Epidermal melanocyte (primary cell): ENCODE data around the gene ANKRD36.
"Not testable (repeated sequence)": the region's sequence is repeated elsewhere in the genome, so short reads cannot be mapped to it uniquely, and the experiment has no call there.

Experiments
- DNase-seq: peaks from one replicate; pipeline ENCODE4 v3.0.0; 2011; ENCODE audit warnings: low spot score; ENCODE audit not compliant: insufficient read length

ANKRD36 gene

DNA sequence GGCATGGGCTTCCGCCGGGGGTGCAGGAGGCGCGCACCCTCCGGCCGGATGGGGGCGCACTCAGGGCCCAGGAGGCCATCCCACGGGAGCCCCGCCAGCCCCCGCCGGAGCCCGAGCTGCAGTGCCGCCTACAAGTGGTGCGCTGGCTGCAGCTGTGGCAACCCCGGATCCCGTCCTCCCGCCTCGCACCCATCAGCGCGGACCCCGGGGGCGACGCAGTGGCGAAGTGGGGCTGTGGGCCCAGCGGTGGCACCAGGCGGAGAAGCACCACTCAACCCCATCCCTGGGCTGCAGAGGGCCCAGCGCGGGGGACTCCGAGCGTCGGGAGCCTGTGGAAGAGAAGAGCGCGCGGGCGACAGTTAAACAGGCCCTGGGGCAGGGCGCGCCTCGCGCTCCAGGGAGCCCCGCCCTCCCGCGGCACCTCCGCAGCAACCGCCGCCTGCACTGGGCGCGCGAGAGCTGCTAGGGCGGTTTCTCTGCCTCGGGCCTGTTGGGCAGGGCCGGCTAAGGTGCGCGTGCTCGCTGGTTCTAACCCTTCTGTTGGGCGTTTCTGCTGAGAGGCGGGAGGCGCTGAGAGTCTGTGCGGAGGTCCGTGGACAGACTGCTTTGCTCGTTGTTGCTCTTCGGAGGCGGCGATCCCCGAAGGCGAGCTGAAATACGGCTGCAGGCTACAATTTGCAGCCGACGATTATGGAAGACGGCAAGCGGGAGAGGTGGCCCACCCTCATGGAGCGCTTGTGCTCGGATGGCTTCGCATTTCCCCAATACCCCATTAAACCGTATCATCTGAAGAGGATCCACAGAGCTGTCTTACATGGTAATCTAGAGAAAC, at the start of gene ANKRD36:
TSS of gene ANKRD36 (plus strand) at position 104 of the 832 bp plus-strand sequence. CDS start at position 691, 587 bp downstream.
- DNase-seq, result not testable (repeated sequence)

DNA sequence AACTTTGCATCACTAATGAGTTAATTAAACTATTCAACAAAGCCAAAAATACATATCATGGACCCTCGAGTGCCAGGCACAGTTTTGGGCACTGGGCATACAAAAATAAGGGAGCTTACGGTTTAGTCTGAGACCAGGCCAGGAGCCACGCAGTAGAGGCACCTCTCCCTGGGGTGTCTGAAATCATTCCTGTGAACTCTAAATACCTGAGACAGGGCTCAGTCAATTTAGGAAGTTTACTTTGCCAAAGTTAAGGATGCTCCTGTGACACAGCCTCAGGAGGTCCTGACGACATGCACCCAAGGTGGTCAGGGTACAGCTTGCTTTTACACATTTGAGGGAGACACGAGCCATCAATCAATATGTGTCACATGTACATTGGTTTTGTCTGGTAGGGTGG, 46.9 kb upstream of the ANKRD36 start:
- DNase-seq, result not testable (repeated sequence)

DNA sequence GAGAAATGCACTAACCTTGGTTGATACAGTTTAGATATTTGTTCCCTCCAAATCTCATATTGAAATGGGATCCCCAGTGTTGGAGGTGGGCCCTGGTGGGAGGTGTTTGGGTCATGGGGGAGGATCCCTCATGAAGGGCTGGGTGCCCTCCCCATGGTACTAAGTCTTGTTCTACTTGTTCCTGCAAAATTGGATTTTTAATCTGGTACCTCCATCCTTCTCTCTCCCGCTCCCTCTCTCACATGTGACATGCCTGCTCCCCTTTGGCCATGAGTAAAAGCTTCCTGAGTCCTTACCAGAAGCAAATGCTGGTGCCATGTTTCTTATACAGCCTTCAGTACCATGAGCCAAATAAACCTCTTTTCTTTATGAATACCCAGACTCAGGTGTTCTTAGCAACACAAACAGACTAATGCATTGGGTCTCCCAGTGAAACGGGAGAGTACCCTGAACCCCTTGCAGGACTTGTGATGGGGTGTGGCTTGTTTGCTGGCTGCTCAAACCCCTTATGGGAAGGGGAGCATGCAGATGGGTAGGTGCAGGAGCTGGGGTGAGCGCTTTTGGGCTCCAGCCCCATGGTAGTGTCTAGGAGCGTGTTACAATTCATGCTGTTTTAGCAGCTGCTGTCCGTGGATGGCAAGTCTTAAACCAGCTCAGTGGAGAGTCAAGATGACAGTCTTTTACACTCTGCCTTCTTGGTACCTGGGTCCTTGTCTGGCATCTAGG, 45.5 kb upstream of the ANKRD36 start:
- no peak for DNase-seq

DNA sequence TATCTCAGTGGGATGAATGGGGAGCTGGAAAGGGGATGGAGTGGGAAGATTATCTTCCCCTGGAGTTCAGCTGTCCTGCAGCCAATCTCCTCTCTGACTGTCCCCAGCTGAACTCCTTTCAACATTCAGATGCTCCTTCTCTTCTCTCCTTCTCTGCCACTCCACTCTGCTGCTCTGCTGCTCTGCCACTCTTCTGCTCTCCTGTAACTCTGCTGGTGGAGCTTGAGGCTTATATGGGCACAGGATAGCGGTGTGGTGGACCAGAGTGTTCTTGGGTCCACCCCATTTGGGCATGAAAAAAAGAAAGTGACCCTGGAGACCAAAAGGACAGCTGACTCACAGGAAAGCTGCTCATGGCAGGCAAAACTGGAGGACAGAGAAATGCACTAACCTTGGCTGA, 44.9 kb upstream of the ANKRD36 start:
- DNase-seq, result no peak

DNA sequence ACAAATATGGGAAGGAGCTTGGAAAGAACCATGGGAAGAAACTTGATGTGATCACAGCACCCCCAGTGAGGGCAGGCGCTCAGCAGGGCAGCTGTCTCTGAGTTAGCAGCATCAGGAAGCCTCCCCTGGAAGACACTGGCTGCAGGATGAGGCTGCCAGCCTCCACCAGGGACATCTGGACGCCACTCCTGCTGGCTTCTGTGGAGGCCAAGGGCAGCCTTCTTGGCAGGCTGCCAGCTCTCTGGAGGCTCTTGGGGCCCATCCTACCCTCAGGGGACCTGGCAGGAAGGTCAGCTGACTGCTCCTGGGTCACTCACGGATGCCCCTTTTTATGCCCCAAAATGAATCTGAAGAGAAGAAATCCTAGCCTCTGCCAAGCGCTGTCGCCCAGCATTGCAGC, 44.2 kb upstream of the ANKRD36 start:
- not testable (repeated sequence) for DNase-seq

DNA sequence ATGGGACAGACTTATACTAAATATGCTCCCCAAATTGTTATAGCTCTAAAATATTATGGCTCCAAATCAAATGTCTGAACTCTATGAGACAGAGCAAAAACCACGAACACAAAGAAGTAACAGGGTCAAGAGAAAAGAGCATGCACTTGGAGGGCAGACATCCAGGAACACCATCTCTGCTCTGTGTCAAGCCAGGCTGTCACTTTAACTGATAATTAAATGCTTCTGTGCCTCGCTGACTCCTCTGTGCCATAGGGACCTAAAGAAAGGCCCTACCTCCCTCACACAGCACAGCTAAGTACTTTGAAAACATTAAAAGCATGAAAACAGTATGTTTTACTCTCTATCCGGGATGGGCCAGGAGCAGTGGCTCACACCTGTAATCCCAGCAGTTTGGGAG, 42.0 kb upstream of the ANKRD36 start:
- DNase-seq, result not testable (repeated sequence)

DNA sequence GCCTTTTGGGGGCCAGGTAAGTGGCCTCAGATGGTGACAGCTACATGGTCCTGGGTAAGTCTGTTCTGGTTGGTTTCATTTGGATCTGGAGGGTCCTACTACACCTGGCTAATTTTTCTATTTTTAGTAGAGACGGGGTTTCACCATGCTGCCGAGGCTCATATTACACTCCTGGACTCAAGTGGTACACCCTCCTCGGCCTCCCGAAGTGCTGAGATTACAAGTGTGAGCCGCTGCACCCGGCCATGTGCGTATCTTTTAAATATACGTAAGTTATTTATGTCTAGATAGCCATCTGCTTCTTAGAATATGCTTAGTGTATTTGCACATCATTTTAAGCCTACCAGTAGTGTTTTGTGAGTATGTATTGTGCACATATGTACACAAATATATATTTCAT, 35.7 kb upstream of the ANKRD36 start:
- not testable (repeated sequence) for DNase-seq

DNA sequence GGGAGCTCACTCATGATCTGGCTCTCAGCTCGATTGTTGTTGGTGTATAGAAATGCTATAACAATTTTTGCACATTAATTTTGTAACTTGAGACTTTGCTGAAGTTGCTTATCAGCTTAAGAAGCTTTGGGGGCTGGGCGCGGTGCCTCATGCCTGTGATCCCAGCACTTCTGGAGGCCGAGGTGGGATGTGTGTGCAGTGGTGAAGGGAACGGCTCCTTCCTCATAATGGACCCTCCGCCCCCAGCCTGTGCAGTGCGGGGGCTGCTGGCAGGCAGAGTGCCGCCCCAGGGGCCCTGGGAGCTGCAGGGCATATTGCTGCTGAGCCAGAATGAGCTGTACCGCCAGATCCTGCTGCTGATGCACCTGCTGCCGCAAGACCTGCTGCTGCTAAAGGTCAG, 32.1 kb upstream of the ANKRD36 start:
- not testable (repeated sequence) for DNase-seq

DNA sequence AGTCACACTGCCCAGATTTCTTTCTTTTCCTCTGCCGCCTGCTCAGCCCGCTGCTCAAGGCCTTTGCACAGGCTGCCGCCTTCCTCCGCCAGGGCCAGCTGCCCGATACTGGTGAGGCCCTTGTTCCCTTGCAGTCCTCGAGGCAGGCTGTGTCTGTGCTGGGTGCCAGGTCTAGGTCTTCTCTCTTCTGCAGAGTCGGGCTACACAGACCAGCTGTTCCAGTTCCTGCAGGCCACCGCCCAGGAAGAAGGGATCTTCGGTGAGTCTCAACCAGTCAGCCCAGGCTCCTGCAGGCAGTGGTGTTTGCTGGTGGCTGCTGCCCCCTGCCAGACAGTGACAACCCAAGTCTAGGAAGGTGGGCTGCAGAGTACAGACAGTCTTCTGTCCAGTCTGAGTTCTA, 30.7 kb upstream of the ANKRD36 start:
- not testable (repeated sequence) for DNase-seq

DNA sequence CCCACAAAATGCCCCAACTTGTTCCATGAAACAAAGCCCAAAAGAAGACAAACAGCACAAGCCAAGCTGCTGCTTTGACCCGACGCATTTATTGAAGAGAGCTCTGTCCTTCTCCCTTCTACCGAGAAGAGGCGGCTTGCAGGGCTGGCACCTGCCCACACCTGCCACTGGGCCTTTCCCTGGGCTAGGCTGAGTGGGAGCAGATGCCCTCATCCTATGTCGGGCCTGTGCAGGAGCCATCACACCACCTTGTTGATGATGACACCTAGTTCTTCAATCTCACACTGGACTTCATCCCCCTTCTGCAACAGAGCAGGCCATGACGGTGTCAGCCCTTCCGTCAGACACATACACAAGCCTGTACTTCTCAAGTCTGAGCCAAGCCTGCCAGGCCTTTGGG, 29.4 kb upstream of the ANKRD36 start:
- DNase-seq, result not testable (repeated sequence)

DNA sequence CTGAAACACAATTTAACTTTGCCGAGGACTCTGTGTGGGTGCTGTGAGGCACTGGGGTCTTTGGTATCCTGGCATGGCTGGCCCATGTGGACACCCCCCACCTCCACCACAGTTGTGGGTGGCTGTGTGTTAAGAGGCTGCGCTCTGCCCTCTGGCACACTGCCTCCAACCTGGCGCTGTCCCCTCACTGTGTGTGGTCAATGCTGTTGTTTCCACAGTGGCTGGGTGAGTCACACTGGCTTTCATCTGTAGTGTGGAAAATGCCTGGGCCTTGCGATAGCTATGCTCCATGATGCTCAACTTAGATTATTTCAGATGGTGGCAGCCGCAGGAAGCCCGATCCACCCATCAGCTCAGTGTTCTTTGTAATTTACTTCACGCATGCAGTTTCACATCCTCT, 27.9 kb upstream of the ANKRD36 start:
- not testable (repeated sequence) for DNase-seq

DNA sequence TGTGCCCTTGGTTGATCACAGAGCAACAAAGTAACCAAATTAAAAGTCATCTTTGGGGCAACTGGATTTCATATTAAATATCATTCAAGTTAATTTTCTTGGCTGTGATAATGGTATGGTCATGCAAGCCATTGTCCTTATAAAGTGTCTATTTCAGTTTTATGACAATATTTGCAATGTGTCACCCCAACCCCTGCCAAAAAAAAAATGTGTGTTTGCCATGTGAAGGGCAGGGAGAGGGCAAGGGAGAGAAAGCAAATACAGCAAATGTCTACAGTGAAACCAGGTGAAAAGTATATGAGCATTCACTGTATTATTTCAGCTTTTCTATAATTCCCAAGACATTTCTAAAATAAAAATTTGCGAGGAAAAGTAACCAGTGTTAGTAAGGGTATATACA, 24.2 kb upstream of the ANKRD36 start:
- DNase-seq, result not testable (repeated sequence)

DNA sequence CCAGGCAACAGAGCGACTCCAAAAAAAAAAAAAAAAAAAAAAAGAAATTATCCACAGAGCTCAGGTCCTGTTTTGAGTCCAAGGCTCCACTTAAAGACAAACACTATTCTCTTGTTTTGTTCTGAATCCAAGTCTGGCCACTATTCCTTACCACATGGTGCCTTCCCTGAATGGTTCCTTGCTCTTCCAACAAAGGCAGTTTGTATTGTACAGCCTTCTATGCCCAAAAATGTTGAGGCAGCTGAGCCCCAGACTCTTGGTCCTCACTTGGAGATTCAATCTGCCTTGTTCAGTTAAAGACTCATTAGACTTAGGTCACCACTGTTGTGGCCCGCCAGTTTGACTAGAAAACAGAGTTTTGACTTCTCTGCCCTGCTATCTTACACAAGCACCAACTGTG, 20.0 kb upstream of the ANKRD36 start:
- DNase-seq, result not testable (repeated sequence)

DNA sequence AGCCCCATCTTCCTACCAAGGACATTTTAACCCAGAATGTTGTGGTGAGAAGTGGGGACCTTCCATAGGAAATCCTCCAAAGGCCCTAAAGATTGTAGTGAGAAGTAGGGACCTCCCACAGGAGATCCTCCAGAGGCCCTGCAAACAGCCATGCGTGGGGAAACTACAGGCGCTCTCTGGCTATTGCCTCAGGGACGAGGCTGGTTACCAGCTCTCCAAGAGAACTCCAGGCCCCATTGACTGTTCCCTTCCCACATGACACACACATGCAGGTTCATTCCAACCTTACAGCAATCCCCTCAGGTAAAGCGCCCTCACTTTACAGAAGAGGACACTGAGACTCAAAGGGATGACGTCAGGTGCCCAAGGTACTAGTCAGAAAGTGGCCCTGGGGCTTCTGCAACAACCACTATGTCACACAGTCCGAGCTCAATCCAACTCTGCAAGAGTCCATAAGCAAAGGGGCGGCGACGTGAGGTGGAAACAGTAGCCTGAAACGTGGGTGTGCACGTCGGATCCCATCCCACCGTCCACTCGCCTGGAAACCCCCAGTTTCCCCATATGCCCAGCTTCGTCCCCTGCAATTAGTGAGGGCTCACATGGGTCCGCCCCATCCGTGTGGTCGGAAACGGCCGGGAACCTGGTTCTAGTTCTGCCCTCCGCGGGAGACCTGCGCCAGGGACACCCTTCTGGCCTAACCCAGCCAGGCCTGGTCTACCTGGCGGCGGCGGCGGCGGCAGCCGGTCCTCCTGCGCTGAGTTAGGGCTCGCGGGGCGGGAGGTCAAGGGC, 18.8 kb upstream of the ANKRD36 start:
- DNase-seq, result not testable (repeated sequence)

DNA sequence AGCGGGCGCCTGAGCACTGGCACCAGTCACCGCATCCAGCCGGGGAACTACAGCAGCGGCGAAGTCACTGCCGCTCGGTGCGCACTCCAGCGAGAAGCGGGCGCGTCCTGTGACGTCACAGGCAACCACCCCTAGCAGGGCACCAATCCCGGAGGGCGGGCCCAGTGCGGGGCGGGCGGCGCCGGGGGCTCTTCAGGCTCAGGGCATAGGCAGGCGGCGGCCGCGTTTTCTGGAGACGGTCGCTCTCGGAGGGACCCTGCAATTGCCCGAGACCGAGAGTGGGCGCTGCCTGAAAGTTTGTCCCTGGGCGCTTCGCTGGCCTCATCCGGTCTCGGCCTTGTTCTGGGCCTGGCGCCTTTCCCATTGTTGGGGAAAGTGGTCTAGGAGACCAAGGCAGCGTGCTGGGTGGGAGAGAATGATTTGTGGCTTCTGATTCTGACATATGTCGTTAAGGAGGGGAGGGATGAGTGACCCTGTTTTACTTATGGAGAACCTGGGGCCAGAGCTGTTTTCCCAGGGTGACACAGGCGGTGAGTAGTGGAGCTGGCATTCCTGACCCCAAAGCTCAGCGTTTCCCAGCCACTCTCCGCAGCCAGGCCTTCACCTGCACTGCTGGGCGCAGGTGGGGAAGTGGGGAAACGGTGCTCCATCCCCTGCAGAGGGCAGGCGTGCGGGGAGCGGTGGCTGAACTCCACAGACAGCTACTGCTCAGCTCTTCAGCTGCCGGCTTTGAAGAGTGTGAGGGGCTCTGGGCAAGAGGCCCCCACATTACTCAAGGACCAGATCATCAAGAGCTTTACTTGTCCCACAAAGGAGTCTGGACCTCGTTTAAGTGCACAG, 18.0 kb upstream of the ANKRD36 start, which contains the start of gene FAHD2B:
TSS of gene FAHD2B (minus strand) at position 111 of the 840 bp plus-strand sequence. CDS start 3,176 bp downstream, outside the sequence.
- DNase-seq, result not testable (repeated sequence)

DNA sequence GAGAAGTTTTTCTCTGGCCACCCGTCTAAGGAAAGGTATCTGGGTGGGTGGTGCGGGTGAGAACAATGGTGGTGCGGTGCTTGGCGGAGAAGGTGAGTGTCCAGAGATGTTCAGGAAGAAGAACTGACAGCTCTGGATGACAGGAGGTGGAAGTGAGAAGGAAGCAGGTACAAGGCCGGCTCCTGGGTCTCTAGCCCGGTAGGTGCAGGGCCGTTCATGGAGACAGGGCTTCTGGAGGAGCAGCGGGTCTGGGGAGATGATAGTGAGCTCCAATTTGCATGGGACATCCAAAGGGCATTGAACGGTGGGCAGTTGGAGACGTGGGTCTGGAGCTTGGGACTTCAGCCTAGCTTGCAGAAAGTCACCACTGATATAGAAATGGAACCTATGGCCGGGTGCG, 17.3 kb upstream of the ANKRD36 start:
- no peak for DNase-seq

DNA sequence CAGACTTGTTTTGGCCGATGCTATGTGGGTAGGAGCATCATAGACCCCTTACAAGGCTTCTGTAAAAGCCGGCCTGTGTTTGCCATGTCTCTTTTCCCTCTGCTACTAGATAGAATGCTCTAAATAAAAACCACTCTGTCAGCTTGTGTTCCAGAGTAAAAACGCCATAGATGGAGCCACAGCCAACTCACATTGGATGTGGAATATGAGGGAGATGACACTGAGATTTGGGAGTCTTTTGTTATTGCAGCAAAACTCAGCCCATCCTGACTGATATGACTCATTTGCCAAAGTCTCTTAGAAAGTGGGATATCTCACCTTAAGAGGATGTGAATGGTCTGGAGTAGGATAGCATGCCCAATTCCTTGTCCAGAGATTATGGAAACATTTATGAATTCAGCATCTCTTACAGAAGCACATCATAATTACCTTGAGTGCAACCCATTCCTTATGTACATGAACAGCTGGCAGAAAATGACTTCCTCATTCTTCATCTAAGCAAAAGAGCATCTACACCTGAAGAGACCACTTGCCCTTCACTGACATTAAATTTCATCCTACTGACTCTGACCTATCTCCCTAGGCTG, 14.1 kb upstream of the ANKRD36 start:
- DNase-seq, result not testable (repeated sequence)

DNA sequence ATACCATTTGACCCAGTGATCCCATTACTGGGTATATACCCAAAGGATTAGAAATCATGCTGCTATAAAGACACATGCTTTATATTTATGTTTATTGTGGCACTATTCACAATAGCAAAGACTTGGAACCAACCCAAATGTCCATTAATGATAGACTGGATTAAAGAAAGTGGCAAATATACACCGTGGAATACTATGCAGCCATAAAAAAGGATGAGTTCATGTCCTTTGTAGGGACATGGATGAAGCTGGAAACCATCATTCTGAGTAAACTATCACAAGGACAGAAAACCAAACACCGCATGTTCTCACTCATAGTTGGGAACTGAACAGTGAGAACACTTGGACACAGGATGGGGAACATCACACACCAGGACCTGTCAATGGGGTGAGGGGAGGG, 6.1 kb upstream of the ANKRD36 start:
- DNase-seq, result not testable (repeated sequence)

DNA sequence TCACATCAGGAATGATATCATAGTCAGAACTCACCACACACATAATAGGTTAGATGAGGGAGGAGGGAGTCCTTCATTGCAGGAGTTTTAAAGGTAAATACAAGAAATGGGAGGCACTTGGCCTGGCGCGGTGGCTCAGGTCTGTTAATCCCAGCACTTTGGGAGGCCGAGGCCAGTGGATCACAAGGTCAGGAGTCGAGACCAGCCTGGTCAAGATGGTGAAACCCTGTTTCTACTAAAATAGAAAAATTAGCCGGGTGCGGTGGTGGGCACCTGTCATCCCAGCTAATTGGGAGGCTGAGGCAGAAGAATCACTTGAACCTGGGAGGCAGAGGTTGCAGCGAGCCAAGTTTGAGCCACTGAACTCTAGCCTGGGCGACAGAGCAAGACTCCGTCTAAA, 1.7 kb upstream of the ANKRD36 start:
- not testable (repeated sequence) for DNase-seq
